HepG2 (cell line): ENCODE data around the gene HSD11B1L. TPM values are rescaled to one million over a fixed set of nuclear protein-coding genes. Genes with fewer than 3 reads are reported as not detected.

Source experiments
- ATF2 ChIP-seq: sonication (generic); formaldehyde crosslinking; IDR thresholded peaks from 2 replicates; pipeline ENCODE4 v1.4.0; 2020; ENCODE audit warnings: missing genetic modification reagents
- DZIP1 ChIP-seq: sonication (generic); formaldehyde crosslinking; IDR thresholded peaks from 2 replicates; pipeline ENCODE4 v1.5.0; 2020; ENCODE audit warnings: mild to moderate bottlenecking, missing genetic modification reagents
- GPN1 ChIP-seq: sonication (generic); formaldehyde crosslinking; IDR thresholded peaks from 2 replicates; pipeline ENCODE4 v1.5.1; 2020; ENCODE audit warnings: missing genetic modification reagents, borderline replicate concordance
- RBM22 ChIP-seq: fragments of 200-400 bp; formaldehyde crosslinking; optimal IDR thresholded peaks from 2 replicates; pipeline ENCODE3; 2017; ENCODE audit warnings: mild to moderate bottlenecking, low read length, moderate library complexity
- REPIN1 ChIP-seq: sonication (generic); formaldehyde crosslinking; IDR thresholded peaks from 2 replicates; pipeline ENCODE4 v1.8.0; 2022; ENCODE audit warnings: missing genetic modification reagents, low read depth, mild to moderate bottlenecking, borderline replicate concordance
- SSRP1 ChIP-seq: IDR thresholded peaks from 2 replicates; pipeline ENCODE4 v1.6.1; 2016; ENCODE audit warnings: control low read depth
- TBL1XR1 ChIP-seq: fragments of 150-350 bp; IDR thresholded peaks from 2 replicates; pipeline ENCODE4 v1.6.1; 2014; ENCODE audit warnings: borderline replicate concordance, low read length; ENCODE audit not compliant: partially characterized antibody
- TBX3 ChIP-seq: fragments of 450-650 bp; IDR thresholded peaks from 2 replicates; pipeline ENCODE4 v1.6.1; 2017; ENCODE audit warnings: antibody characterized with exemption, mild to moderate bottlenecking, inconsistent platforms, borderline replicate concordance
- U2AF2 ChIP-seq: fragments of 200-400 bp; formaldehyde crosslinking; IDR thresholded peaks from 2 replicates; pipeline ENCODE4 v1.6.1; 2017; ENCODE audit warnings: low read depth, mild to moderate bottlenecking, low read length
- ZMYM2 ChIP-seq: sonication (generic); formaldehyde crosslinking; IDR thresholded peaks from 2 replicates; pipeline ENCODE4 v1.8.0; 2022; ENCODE audit warnings: mild to moderate bottlenecking, missing genetic modification reagents
- ZNF101 ChIP-seq: sonication (generic); formaldehyde crosslinking; IDR thresholded peaks from 2 replicates; pipeline ENCODE4 v1.4.0; 2020; ENCODE audit warnings: mild to moderate bottlenecking, low read depth, missing genetic modification reagents, borderline replicate concordance
- ZNF281 ChIP-seq: sonication (generic); formaldehyde crosslinking; IDR thresholded peaks from 2 replicates; pipeline ENCODE4 v1.4.0; 2020; ENCODE audit warnings: missing genetic modification reagents, borderline replicate concordance
- ZNF329 ChIP-seq: sonication (generic); formaldehyde crosslinking; IDR thresholded peaks from 2 replicates; pipeline ENCODE4 v1.9.0; 2021; ENCODE audit warnings: low read depth, mild to moderate bottlenecking, missing genetic modification reagents
- ZNF484 ChIP-seq: sonication (generic); formaldehyde crosslinking; IDR thresholded peaks from 2 replicates; pipeline ENCODE4 v1.5.1; 2020; ENCODE audit warnings: mild to moderate bottlenecking, low read depth, missing genetic modification reagents, borderline replicate concordance
- ZNF543 ChIP-seq: sonication (generic); formaldehyde crosslinking; IDR thresholded peaks from 2 replicates; pipeline ENCODE4 v1.4.0; 2020; ENCODE audit warnings: mild to moderate bottlenecking, missing genetic modification reagents
- ZNF710 ChIP-seq: sonication (generic); formaldehyde crosslinking; IDR thresholded peaks from 2 replicates; pipeline ENCODE4 v1.5.0; 2020; ENCODE audit warnings: mild to moderate bottlenecking, missing genetic modification reagents, borderline replicate concordance
- ZNF772 ChIP-seq: sonication (generic); formaldehyde crosslinking; IDR thresholded peaks from 2 replicates; pipeline ENCODE4 v1.5.0; 2020; ENCODE audit warnings: mild to moderate bottlenecking, missing genetic modification reagents
- ZNF816 ChIP-seq: sonication (generic); formaldehyde crosslinking; IDR thresholded peaks from 2 replicates; pipeline ENCODE4 v1.8.0; 2022; ENCODE audit warnings: missing genetic modification reagents, mild to moderate bottlenecking, borderline replicate concordance
- polyA plus RNA-seq, 8 experiments: library from polyadenylated mRNA; depleted of rRNA in 3 of 8; stranded (reverse) in 7 of 8; unstranded in 1 of 8; fragments of >200 nt; fragmentation: Illumina TruSeq in 4 of 8; extraction: Trizol in 4 of 8; gene quantifications; 2 replicates each; pipeline versions ENCODE4 v1.2.1 to v1.2.3, GENCODE V29; 2011 to 2016; ENCODE audit warnings: low read depth in 4 of 8, missing spikeins in 1 of 8, mixed read lengths in 1 of 8; ENCODE audit not compliant: insufficient read depth in 1 of 8
- total RNA-seq, 5 experiments: library from RNA; depleted of rRNA; stranded (reverse); fragments of >200 nt; fragmentation: Illumina TruSeq; extraction: Trizol; gene quantifications; 2 replicates each; pipeline ENCODE4 v1.2.3, GENCODE V29; 2016; ENCODE audit warnings: low read depth in 1 of 5

Gene HSD11B1L
- total and polyA plus RNA-seq, 2 of the 13 experiments (the other 11 are each of a cell fraction or from before 2014, with no cell fraction given), result 2.8 to 3.9 TPM

GRCh38 chr19:5680437-5681368, at the start of gene HSD11B1L, which contains the start of gene MICOS13 (continued):
- TF ChIP-seq ZNF543 (CRISPR knock-in tag) (no peak), ZMYM2 (CRISPR knock-in tag) (no peak), ZNF281 (no peak), ZNF101 (CRISPR knock-in tag) (no peak), ATF2 (peak; percentile 46; the same call in 1 of the 2 replicates), U2AF2 (peak; percentile 95), ZNF816 (no peak), ZNF484 (no peak), ZNF772 (CRISPR knock-in tag) (peak; percentile 40), TBL1XR1 (no peak), DZIP1 (CRISPR knock-in tag) (no peak), ZNF710 (0 out of 2 replicates have a peak, but pooled peaks have one; percentile 47), REPIN1 (CRISPR knock-in tag) (no peak), SSRP1 (no peak), GPN1 (no peak), ZNF329 (CRISPR knock-in tag) (no peak), RBM22 (peak; percentile 67), TBX3 (peak; percentile 44; the same call in 1 of the 2 replicates)
